Panc1 (cell line): ENCODE results near the gene SOX1. TPM values are rescaled to one million over a fixed set of nuclear protein-coding genes. Genes with fewer than 3 reads are reported as not detected.

Experiments
- ATAC-seq: fragments of 200-7000 bp; cut with Tn5 transposase; 2 replicates; pipeline ENCODE4 v1.9.1; 2020; ENCODE audit warnings: mild to moderate bottlenecking, moderate library complexity
- BruUV-seq: library from RNA; stranded (reverse); fragments of 400-500 nt; replicated peaks from 2 replicates; lab custom pipeline; 2021; lab: Mats Ljungman, UMichigan
- CTCF ChIA-PET: fragments of 300-600 bp; sonication (Branson Sonifier 250); formaldehyde crosslinking; loops from one replicate; lab custom pipeline; 2022; ENCODE audit warnings: antibody characterized with exemption; lab: Charles Lee
- POLR2A ChIA-PET: fragments of 300-600 bp; sonication (Branson Sonifier 250); formaldehyde crosslinking; loops from one replicate; lab custom pipeline; 2022; ENCODE audit warnings: antibody characterized with exemption; lab: Charles Lee
- DNase-seq: peaks from one replicate; pipeline ENCODE4 v3.0.0-alpha.2; 2010; ENCODE audit warnings: low read depth, low spot score
- H3K27ac ChIP-seq: 2 replicates; pipeline ENCODE4 v1.5.1; 2011; ENCODE audit warnings: mild to moderate bottlenecking, low read length, inconsistent platforms
- H3K27me3 ChIP-seq: fragments of 200-500 bp; sonication (Bioruptor generic); 2 replicates; pipeline ENCODE4 v1.6.0; 2014; ENCODE audit warnings: low read length, inconsistent platforms; ENCODE audit not compliant: control insufficient read depth, insufficient read depth
- H3K36me3 ChIP-seq: fragments of 200-500 bp; sonication (Bioruptor generic); 2 replicates; pipeline ENCODE4 v1.5.1; 2014; ENCODE audit warnings: inconsistent platforms, mild to moderate bottlenecking, low read length, moderate library complexity; ENCODE audit not compliant: control insufficient read depth, insufficient read depth
- H3K4me1 ChIP-seq: 2 replicates; pipeline ENCODE4 v1.5.1; 2011; ENCODE audit warnings: inconsistent platforms, mild to moderate bottlenecking, low read length, moderate library complexity; ENCODE audit not compliant: control insufficient read depth, insufficient read depth
- H3K4me3 ChIP-seq, 2 experiments: 2 replicates each; pipeline ENCODE4 v1.5.1; 2011 to 2012; ENCODE audit warnings: low read depth in 2 of 2, low read length in 2 of 2, mild to moderate bottlenecking in 2 of 2, inconsistent platforms in 1 of 2, moderate library complexity in 1 of 2
- H3K9me3 ChIP-seq: fragments of 200-500 bp; sonication (Bioruptor generic); 2 replicates; pipeline ENCODE4 v1.5.1; 2014; ENCODE audit warnings: low read depth, mild to moderate bottlenecking, inconsistent platforms, low read length, moderate library complexity; ENCODE audit not compliant: control insufficient read depth, insufficient read depth
- CTCF ChIP-seq: fragments of 450-650 bp; IDR thresholded peaks from 2 replicates; pipeline ENCODE4 v1.5.1; 2017; ENCODE audit warnings: mild to moderate bottlenecking
- POLR2AphosphoS5 ChIP-seq: IDR thresholded peaks from 2 replicates; pipeline ENCODE4 v1.6.1; 2012; ENCODE audit warnings: mild to moderate bottlenecking, low read depth, low read length, moderate library complexity
- REST ChIP-seq, 2 experiments: IDR thresholded peaks; 2 replicates each; pipeline ENCODE4 v1.6.1; 2011 to 2012; ENCODE audit warnings: low read depth in 2 of 2, control low read depth in 1 of 2, low read length in 1 of 2, mild to moderate bottlenecking in 1 of 2, moderate library complexity in 1 of 2; ENCODE audit not compliant: insufficient read depth in 1 of 2
- SIN3A ChIP-seq: IDR thresholded peaks from 2 replicates; pipeline ENCODE4 v1.6.1; 2012; ENCODE audit warnings: low read depth, mild to moderate bottlenecking, low read length, moderate library complexity, borderline replicate concordance; ENCODE audit not compliant: insufficient read depth
- TCF7L2 ChIP-seq: IDR thresholded peaks from 2 replicates; pipeline ENCODE4 v1.6.1; 2011; ENCODE audit warnings: mild to moderate bottlenecking, low read depth, low read length, inconsistent platforms
- in situ Hi-C: cut with HindIII; loops from 2 replicates; pipeline ENCODE4 v1.10.0; 2016; ENCODE audit warnings: low sequenced_read_pairs, low pct_unique_long_range_greater_than_20kb
- intact Hi-C: fragments of 100-400 bp; cut with micrococcal nuclease; formaldehyde crosslinking; loops from one replicate; pipeline ENCODE4 v1.10.0; 2022; ENCODE audit not compliant: unreplicated experiment
- total RNA-seq: library from RNA; stranded (reverse); gene quantifications from one replicate; pipeline ENCODE4 v1.2.1, GENCODE V29; 2021; ENCODE audit not compliant: unreplicated experiment

The SOX1 gene
- total RNA-seq, 1 experiment from 2014 or later, result not detected

- no peaks in the 10 kb centered on the region for H3K4me1 ChIP-seq
- no peaks in the 10 kb centered on the region for H3K9me3 ChIP-seq
- ChIA-PET POLR2A (no interaction called here), CTCF (no interaction called here)
- no peak for DNase-seq
- peaks cover 8% of the 10 kb centered on the region for H3K27me3 ChIP-seq
- no peak overlapping the region for H3K27ac ChIP-seq
- no TSS peak for BruUV-seq
- intact Hi-C loops, result no loop called here
- in situ Hi-C loops, result no loop called here
- ATAC-seq, result no peak
- no peaks in the 10 kb centered on the region for H3K36me3 ChIP-seq
- H3K4me3 ChIP-seq, result no peak overlapping the region
- TF ChIP-seq SIN3A (no peak), REST (IDR thresholded peaks at IDR 0.05; ENCODE audit: insufficient read depth in 1 of 2, low read depth in 2 of 2, low read length in 1 of 2) (no peak), POLR2AphosphoS5 (no peak), CTCF (no peak), TCF7L2 (no peak)
Observed at GRCh38 chr13:112113348-112113747, 46.4 kb downstream of the SOX1 start.

GRCh38 chr13:112113851-112114250 is 46.9 kb downstream of the SOX1 start:
- in situ Hi-C loops (no loop called here), intact Hi-C loops (no loop called here)
- CTCF ChIA-PET, result no interaction called here
- TF ChIP-seq REST (IDR thresholded peaks at IDR 0.05; ENCODE audit: insufficient read depth in 1 of 2, low read depth in 2 of 2, low read length in 1 of 2) (no peak), POLR2AphosphoS5 (no peak), TCF7L2 (no peak), SIN3A (no peak), CTCF (no peak)
- no peaks in the 10 kb centered on the region for H3K9me3 ChIP-seq
- peaks cover 8% of the 10 kb centered on the region for H3K27me3 ChIP-seq
- no peak overlapping the region for H3K4me3 ChIP-seq
- H3K4me1 ChIP-seq, result no peaks in the 10 kb centered on the region
- POLR2A ChIA-PET, result no interaction called here
- no peaks in the 10 kb centered on the region for H3K36me3 ChIP-seq
- H3K27ac ChIP-seq, result no peak overlapping the region
- BruUV-seq, result no TSS peak
- DNase-seq, result no peak
- ATAC-seq, result no peak
